Retina (tissue), 1 donor: ENCODE results near the gene TRMU.
"Not testable (repeated sequence)": the region's sequence is repeated elsewhere in the genome, so short reads cannot be mapped to it uniquely, and the experiment has no call there.

ENCODE experiments used
- DNase-seq: peaks from one replicate; pipeline ENCODE4 v3.0.0-alpha.2; 2016

TRMU gene

GRCh38 chr22:46392137-46392844, 56.8 kb downstream of the TRMU start:
- DNase-seq = no peak

DNA sequence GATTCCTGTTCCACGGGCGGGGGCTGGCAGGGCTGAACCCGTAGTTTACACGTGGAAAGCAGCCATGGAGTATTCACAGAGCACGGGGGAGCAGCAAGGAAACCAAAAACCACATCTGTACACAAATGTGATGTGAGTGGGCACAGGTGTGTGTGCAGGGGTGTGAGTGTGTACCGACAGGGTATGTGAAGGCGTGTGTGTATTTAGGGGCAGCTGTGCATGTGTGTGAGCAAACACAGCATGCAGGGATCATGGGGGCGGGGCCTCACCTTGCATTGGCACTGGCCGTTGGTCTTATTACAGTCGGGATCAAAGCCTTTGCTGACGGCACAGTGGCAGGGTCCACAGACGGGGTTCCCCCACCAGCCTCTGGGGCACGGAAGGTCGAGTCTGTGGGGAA, 58.4 kb downstream of the TRMU start:
- no peak for DNase-seq

DNA sequence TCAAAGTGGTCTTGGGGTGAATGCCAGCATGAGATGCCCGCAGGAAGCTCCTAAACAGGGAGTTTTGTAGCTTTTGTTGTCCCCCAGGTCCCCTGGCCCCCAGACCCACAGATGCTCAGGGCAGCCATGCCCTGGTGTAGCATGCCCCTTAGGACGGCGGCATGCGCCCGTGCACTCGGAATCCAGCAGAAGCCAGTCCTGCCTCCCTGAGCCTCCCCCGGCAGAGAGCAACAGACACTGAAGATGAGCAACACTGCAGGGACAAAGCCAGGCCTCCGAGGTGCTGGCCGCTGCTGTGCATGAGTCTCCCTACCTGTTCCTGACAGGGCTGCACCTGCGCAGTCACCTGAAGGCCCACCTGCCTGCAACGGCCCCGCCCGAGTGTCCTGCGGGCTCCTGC, 59.1 kb downstream of the TRMU start:
- no peak for DNase-seq

DNA sequence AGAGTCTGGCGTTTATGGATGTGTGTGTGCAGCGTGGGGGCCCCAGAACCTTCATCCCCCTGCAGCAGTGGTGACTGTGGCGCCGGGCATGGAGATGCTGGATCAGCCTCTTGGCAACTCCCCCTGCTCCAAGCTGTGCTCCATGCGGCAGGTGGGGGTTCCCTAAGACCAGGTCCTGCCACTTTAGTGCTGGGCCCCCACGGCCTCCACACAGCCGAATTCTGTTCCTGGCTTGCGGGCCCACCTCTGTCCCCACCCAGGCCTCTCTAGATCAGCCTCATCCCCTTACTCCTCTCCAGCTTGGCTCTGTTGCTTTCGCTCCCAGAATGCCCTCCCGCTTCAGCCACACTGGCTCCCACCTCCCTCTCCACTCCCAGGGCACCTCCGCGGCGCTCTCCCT, 59.6 kb downstream of the TRMU start:
- DNase-seq = no peak

- not testable (repeated sequence) for DNase-seq
These were observed 61.5 kb downstream of the TRMU start for GRCh38 chr22:46397049-46397448.

DNA sequence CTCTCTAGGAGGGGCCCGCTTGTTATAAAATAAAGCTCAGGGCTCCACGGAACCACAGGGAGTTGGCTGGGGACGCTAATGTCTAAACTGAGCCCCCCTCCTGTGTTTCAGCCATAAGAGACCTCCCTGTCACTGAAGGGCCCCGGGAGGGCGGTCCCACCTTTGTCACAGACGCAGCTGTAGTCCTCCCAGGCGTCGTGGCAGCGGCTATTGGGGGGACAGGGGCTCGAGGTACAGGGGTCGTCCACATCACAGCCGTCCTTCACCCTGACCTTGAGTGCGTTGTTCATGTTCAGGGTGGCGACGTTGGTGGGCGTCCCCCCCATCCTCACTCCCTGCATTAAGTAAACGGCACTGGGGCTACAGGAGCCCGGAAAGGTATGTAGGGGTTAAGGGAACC, 62.0 kb downstream of the TRMU start:
- DNase-seq = no peak

DNA sequence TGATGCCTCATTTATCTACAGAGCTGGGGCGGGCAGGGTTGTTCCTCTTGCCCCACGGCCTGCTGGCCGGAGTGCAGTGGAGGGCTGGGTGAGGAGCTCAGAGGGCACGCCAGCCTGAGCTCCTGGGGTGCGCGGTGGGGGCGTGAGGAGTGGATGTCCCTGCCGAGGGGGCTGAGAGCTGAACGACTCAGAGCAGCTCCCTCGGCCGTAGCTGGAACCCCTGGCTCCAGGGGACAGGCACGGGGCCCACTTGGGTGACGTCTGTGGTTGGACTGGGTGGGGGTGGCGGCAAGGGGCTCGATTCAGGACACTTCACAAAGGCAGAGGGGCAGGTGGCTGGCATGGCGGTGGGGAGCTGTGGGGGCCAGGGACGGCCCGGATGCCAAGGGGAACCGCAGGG, 62.4 kb downstream of the TRMU start:
- no peak for DNase-seq

GRCh38 chr22:46399251-46400024, 63.9 kb downstream of the TRMU start:
- no peak for DNase-seq

DNA sequence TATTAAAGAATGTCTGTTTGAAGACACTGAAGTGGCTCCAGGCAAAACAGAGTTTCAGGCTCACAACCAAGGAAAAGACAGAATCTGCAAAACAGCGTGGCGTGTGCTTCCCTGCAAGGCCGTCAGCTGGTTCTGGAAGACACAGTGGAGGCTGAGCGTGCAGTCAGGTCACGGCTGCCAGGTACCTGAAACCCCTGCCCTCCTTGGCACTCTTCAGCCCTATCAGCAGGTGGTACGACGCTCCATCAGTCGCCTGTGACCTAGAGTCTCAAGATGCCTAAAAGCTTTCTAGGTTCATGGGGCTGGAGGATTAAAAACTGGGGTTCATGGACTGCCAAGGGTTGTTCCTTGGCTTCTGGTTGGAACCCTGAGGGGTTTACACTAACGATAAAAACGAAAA, 65.9 kb downstream of the TRMU start:
- DNase-seq = no peak

DNA sequence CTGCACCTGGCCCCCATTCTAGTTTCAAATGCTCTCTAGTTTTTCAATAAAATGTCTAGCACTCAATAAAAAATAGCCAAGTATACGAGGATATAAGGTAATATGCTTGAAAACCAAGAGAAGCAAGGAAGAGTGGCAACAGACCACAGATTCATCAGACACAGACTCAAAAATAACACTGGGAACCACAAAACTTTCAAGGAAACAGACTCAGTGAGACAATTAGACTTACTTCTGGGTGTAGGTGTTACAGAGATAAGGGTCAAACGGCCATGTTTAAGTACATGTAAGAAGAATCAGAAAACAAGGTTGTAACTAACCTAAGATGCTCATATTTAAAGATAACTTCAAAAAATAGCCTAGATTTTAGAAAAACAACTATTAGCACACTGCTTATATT, 67.0 kb downstream of the TRMU start:
- DNase-seq = no peak

DNA sequence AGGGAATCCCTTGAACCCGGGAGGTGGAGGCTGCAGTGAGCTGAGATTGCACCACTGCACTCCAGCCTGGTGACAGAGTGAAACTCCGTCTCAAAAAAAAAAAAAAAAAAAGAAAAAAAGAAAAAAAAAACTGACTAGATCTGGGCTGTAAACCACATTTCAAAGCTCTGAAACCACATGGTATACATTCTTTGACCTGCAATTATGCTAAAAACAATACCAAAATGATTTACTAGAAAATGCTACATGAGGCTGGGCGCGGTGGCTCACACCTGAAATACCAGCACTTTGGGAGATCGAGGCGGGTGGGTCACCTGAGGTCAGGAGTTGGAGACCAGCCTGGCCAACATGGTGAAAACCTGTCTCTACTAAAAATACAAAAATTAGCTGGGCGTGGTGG, 68.4 kb downstream of the TRMU start:
- DNase-seq = not testable (repeated sequence)

DNA sequence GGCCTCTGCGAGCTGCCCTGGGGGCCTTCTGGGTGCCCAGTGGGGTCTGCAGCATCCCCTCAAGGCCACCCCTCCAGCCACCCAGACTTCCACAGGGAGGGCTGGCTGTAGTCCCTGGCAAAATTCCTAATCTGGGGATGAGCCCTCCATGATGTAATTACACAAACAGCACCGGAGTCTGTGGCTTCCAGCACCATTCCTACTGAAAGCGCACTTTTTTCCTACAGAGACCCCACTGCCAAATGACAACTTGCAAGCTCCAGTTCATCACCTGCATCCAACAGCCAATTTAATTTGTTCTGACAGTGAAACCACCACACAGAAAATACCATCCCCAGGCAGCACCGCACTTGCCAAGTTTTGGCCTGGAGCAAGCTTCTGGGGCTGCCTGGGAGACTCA, 70.4 kb downstream of the TRMU start:
- no peak for DNase-seq

DNA sequence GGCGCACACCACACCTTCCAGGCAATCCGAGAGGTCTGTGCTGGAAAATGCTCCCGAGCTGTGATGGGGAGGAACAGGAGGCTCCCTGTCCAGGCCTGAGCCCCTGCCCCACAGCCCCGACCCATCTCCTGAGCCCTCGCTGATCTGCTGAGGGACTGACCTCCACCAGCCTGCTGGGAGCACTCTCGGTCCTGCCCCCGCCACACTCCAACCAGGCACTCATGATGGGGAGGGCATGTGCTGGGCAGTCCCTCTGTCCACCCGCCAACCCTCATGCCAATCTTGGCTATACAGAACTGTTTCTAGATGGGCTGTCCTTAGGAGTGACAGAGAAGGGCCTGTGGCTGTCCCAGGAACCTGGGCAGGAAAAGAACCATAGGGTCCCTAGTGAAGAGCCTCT, 70.8 kb downstream of the TRMU start:
- no peak for DNase-seq

- DNase-seq = no peak
These were observed 71.3 kb downstream of the TRMU start for GRCh38 chr22:46406791-46407190.
